Occipital lobe (tissue), 2 donors: ENCODE measurements around the gene MCRIP2. TPM values are rescaled to one million over a fixed set of nuclear protein-coding genes. Genes with fewer than 3 reads are reported as not detected.

ENCODE experiments used
- DNase-seq: peaks from one replicate; lab custom pipeline; 2025; lab: John Stamatoyannopoulos, UW
- total RNA-seq: library from RNA; depleted of rRNA; stranded (reverse); fragments of >200 nt; gene quantifications from one replicate; pipeline ENCODE4 v1.2.3, GENCODE V29; 2014

The MCRIP2 gene
- total RNA-seq, 1 donor from 2014 or later, result 8.9 TPM

- peak; percentile 43 for DNase-seq
These were observed 53.9 kb downstream of the MCRIP2 start for GRCh38 chr16:695355-696089.

Other genes starting within 250 kb of the MCRIP2 start
- gene NME4, start 244.6 kb upstream of the MCRIP2 start, total RNA-seq, result 15.4 TPM
- gene DECR2, start 239.9 kb upstream of the MCRIP2 start, total RNA-seq, result 7.6 TPM
- 25.6 TPM for gene RAB11FIP3, start 216.2 kb upstream of the MCRIP2 start, total RNA-seq
- 10.3 TPM for gene CAPN15, start 114.1 kb upstream of the MCRIP2 start, total RNA-seq
- not detected for gene PRR35, start 81.4 kb upstream of the MCRIP2 start, total RNA-seq
- 0.31 TPM for gene NHLRC4, start 74.8 kb upstream of the MCRIP2 start, total RNA-seq
- gene PIGQ, start 71.9 kb upstream of the MCRIP2 start, total RNA-seq, result 18.1 TPM
- 24.2 TPM for gene RAB40C, start 51.8 kb upstream of the MCRIP2 start, total RNA-seq
- 0.47 TPM for gene WFIKKN1, start 10.8 kb upstream of the MCRIP2 start, total RNA-seq
- 25.3 TPM for gene METTL26, start 5.5 kb upstream of the MCRIP2 start, total RNA-seq
- 7.2 TPM for gene WDR90, start 7.5 kb downstream of the MCRIP2 start, total RNA-seq
- 20.9 TPM for gene RHOT2, start 26.3 kb downstream of the MCRIP2 start, total RNA-seq
- gene RHBDL1, start 33.8 kb downstream of the MCRIP2 start, total RNA-seq, result 1.4 TPM
- 49.9 TPM for gene STUB1, start 38.6 kb downstream of the MCRIP2 start, total RNA-seq
- gene JMJD8, start 42.5 kb downstream of the MCRIP2 start, total RNA-seq, result 14.3 TPM
- 3.0 TPM for gene WDR24, start 48.6 kb downstream of the MCRIP2 start, total RNA-seq
- gene FBXL16, start 64.0 kb downstream of the MCRIP2 start, total RNA-seq, result 3.7 TPM
- gene METRN, start 73.3 kb downstream of the MCRIP2 start, total RNA-seq, result 16.7 TPM
- 11.5 TPM for gene ANTKMT, start 79.3 kb downstream of the MCRIP2 start, total RNA-seq
- gene CCDC78, start 84.6 kb downstream of the MCRIP2 start, total RNA-seq, result 4.2 TPM
- gene HAGHL, start 85.3 kb downstream of the MCRIP2 start, total RNA-seq, result 7.0 TPM
- 48.8 TPM for gene CIAO3, start 99.2 kb downstream of the MCRIP2 start, total RNA-seq
- gene MSLN, start 118.9 kb downstream of the MCRIP2 start, total RNA-seq, result not detected
- gene RPUSD1, start 146.6 kb downstream of the MCRIP2 start, total RNA-seq, result 11.2 TPM
- 8.9 TPM for gene CHTF18, start 146.8 kb downstream of the MCRIP2 start, total RNA-seq
- not detected for gene GNG13, start 158.9 kb downstream of the MCRIP2 start, total RNA-seq